GM12873 (cell line): Measurements from ENCODE around the gene IL13RA1.

ENCODE experiments used
- TF ChIP-seq, protein P1 (sequence below): IDR thresholded peaks from 2 replicates; pipeline ENCODE4 v1.5.1; 2012; ENCODE audit warnings: low read depth, mild to moderate bottlenecking, moderate library complexity, low read length, control low read depth; ENCODE audit not compliant: insufficient read depth; ENCODE audit errors: missing control alignments

Gene IL13RA1

GRCh38 chrX:118755633-118756032 is 28.2 kb downstream of the IL13RA1 start:
- TF ChIP-seq, protein P1, sequence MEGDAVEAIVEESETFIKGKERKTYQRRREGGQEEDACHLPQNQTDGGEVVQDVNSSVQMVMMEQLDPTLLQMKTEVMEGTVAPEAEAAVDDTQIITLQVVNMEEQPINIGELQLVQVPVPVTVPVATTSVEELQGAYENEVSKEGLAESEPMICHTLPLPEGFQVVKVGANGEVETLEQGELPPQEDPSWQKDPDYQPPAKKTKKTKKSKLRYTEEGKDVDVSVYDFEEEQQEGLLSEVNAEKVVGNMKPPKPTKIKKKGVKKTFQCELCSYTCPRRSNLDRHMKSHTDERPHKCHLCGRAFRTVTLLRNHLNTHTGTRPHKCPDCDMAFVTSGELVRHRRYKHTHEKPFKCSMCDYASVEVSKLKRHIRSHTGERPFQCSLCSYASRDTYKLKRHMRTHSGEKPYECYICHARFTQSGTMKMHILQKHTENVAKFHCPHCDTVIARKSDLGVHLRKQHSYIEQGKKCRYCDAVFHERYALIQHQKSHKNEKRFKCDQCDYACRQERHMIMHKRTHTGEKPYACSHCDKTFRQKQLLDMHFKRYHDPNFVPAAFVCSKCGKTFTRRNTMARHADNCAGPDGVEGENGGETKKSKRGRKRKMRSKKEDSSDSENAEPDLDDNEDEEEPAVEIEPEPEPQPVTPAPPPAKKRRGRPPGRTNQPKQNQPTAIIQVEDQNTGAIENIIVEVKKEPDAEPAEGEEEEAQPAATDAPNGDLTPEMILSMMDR = no peak

- TF ChIP-seq, protein P1 = no peak
Measured at GRCh38 chrX:118756101-118756500, 28.7 kb downstream of the IL13RA1 start.

DNA sequence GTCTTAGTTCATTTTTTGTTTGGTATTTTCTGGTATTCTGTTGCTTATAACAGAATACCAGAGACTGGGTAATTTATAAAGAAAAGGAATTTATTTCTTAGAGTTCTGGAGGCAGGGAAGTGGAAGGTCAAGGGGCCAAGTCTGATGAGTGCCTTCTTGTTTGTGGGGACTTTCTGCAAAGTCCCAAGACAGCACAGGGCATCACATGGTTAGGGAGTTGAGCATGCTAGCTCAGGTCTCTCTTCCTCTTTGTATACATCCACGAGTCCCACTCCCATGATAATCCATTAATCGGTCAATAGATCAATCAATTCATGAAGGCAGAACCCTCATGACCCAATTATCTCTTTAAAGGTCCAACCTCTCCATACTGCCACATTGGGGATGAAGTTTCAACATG is 31.1 kb downstream of the IL13RA1 start:
- TF ChIP-seq, protein P1 = no peak

DNA sequence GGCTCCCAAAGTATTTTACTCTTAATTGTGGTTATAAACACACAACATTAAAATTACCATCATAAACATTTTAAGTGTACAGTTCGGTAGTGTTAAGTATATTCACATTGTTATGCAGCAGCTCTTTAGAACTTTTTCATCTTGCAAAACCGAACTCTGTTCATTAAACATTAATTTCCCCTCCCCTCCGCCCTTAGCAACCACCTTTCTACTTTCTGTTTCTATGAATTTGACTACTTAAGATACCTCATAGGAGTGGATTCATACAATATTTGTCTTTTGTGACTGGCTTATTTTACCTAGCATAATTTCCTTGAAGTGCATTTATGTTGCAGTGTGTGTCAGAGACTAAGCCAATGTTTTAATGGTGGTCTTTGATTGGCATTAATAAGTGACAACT is 32.6 kb downstream of the IL13RA1 start:
- TF ChIP-seq, protein P1 = no peak

GRCh38 chrX:118761939-118762707 is 34.7 kb downstream of the IL13RA1 start:
- TF ChIP-seq, protein P1 = peak; percentile 17

DNA sequence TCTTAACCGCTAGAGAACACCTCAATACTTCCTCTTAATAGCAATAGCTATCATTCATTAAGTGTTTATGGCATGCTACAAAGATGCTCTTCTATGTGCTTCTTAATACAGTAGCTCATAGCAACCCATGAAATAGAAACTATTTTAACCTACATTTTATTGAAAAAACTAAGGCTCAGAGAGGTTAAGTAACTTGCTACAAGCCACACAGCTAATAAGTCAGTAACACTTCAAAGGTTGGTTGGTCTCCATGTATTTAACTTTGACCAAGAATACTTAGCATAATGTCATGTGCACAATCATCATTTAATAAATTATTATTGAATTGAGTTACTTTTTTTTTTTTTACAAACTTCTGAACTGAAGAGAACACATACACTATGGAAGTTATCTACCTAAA is 36.1 kb downstream of the IL13RA1 start:
- TF ChIP-seq, protein P1 = no peak

DNA sequence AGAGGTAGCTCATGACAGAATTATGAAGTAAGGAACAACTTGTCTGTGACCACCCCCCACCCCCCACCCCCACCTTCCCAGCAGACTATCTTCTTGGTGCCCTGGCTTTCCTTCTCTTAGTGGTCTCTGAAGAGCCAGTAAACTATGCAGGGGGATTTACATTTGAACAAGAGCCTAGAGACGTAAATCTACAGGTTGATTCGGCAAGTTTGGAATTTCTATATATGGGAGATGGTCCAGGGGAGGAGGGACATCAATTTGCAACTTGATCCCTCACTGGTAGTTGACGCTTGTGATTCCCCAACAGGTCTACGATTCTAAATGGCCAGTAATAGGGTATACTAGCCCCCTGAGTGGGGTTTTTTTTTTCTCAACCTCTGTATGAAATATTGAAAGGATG is 36.7 kb downstream of the IL13RA1 start:
- TF ChIP-seq, protein P1 = no peak
